MG63 (cell line): Measurements from ENCODE around the gene VMA21. TPM values are rescaled to one million over a fixed set of nuclear protein-coding genes. Genes with fewer than 3 reads are reported as not detected.

Experiments used
- DNase-seq: peaks from one replicate; pipeline ENCODE4 v3.0.0-alpha.2; 2020
- H3K27me3 ChIP-seq: fragments of 250-450 bp; sonication (Bioruptor Pico); 2 replicates; pipeline ENCODE4 v1.5.1; 2020; ENCODE audit warnings: mild to moderate bottlenecking, moderate library complexity
- H3K36me3 ChIP-seq: fragments of 250-450 bp; sonication (Bioruptor Pico); 2 replicates; pipeline ENCODE4 v1.5.1; 2020; ENCODE audit warnings: mild to moderate bottlenecking, moderate library complexity
- H3K4me3 ChIP-seq: fragments of 250-450 bp; sonication (Bioruptor Pico); 2 replicates; pipeline ENCODE4 v1.5.1; 2020; ENCODE audit warnings: mild to moderate bottlenecking, moderate library complexity
- H3K9me3 ChIP-seq: fragments of 250-450 bp; sonication (Bioruptor Pico); 2 replicates; pipeline ENCODE4 v1.5.1; 2020; ENCODE audit warnings: mild to moderate bottlenecking, moderate library complexity
- total RNA-seq: library from RNA; depleted of rRNA; stranded (reverse); fragments of >200 nt; shearing (Covaris generic); gene quantifications from 2 replicates; pipeline ENCODE4 v1.2.3, GENCODE V29; 2014; ENCODE audit warnings: low replicate concordance; rRNA removed

Gene VMA21
- total RNA-seq, 1 experiment from 2014 or later: 49.0 TPM

DNA sequence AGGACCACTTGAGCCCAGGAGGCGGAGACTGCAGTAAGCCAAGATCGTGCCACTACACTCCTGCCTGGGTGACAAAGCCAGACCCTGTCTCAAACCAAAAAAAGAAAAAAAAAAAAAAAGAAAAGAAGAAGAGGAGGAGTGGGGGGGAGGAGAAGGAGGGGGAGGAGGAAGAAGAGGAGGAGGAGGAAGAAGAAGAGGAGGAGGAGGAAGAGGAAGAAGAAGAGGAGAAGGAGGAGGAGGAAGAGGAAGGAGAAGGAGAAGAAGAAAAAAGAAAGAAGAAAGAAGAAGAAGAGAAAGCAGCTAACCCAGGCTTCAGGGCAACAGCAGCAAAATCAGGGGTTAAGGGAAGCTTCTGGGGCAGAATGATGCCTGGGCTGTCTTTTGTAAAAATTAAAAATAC lies 27.5 kb downstream of the VMA21 start:
- DNase-seq: no peak
- H3K4me3 ChIP-seq: no peak overlapping the region
- H3K9me3 ChIP-seq: no peaks in the 10 kb centered on the region
- no peaks in the 10 kb centered on the region for H3K36me3 ChIP-seq
- no peaks in the 10 kb centered on the region for H3K27me3 ChIP-seq

DNA sequence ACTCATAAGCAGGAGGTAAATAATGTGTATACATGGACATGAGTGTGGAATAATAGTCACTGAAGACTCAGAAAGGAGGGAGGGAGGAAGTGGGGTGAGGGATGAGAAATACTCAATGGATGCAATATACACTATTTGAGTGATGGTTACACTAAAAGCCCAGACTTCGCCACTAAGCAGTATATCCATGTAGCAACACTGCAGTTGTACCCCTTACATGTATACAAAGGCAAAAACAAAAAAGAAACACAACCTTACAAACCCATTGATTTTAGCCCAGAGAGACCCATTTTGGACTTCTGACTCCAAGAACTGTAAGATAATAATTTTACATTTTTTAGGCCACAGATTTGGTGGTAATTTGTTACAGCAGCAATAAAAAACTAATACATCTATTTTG lies 51.5 kb downstream of the VMA21 start:
- Histone ChIP-seq H3K27me3 (no peaks in the 10 kb centered on the region), H3K4me3 (no peak overlapping the region), H3K9me3 (no peaks in the 10 kb centered on the region), H3K36me3 (no peaks in the 10 kb centered on the region)
- no peak for DNase-seq

DNA sequence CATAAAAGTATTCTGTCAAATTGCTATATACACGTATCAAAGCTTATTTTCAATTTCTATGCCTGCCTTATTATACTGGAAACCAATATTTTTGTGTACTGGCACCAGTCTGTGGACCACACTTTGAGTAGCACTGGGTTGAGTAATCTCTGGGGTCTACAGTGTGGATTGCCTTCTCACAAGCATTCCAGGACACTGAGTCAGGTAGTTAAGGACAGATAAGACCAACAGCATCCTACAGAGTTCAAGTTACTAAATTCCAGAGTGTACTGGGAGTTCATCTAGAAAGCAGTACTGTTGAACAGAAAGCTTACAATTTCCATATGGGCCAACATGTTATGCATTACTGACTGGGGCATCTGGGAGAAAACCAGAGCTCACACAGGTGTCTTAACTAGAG lies 61.8 kb downstream of the VMA21 start:
- H3K9me3 ChIP-seq: no peaks in the 10 kb centered on the region
- H3K36me3 ChIP-seq: no peaks in the 10 kb centered on the region
- DNase-seq: no peak
- H3K4me3 ChIP-seq: no peak overlapping the region
- H3K27me3 ChIP-seq: no peaks in the 10 kb centered on the region

Other genes starting within 250 kb of the VMA21 start
- not detected in 2 replicates for gene GPR50, start 220.6 kb upstream of the VMA21 start, total RNA-seq
- gene PASD1, start 166.5 kb downstream of the VMA21 start, total RNA-seq: not detected in 2 replicates